GM12864 (cell line): ENCODE measurements around the gene GALNT4.

ENCODE experiments used
- DNase-seq: peaks from one replicate; pipeline ENCODE4 v3.0.0-alpha.2; 2011; ENCODE audit warnings: low read depth
- H3K4me3 ChIP-seq: 2 replicates; pipeline ENCODE4 v1.5.1; 2011; ENCODE audit warnings: mild to moderate bottlenecking, low read depth, low read length, control low read depth
- CTCF ChIP-seq: IDR thresholded peaks from 2 replicates; pipeline ENCODE4 v1.5.1; 2011; ENCODE audit warnings: low read depth, mild to moderate bottlenecking, moderate library complexity, low read length, control low read depth, inconsistent platforms; ENCODE audit errors: missing control alignments

GALNT4 gene

GRCh38 chr12:89565002-89565401 lies 40.4 kb upstream of the GALNT4 start:
- no peak overlapping the region for H3K4me3 ChIP-seq
- no peak for TF ChIP-seq CTCF
- no peak for DNase-seq

GRCh38 chr12:89559753-89560152 lies 35.2 kb upstream of the GALNT4 start:
- DNase-seq = no peak
- TF ChIP-seq CTCF = no peak
- H3K4me3 ChIP-seq = no peak overlapping the region

GRCh38 chr12:89556976-89557375 lies 32.4 kb upstream of the GALNT4 start:
- no peak for DNase-seq
- H3K4me3 ChIP-seq = no peak overlapping the region
- no peak for TF ChIP-seq CTCF

- TF ChIP-seq CTCF = no peak
- no peak overlapping the region for H3K4me3 ChIP-seq
- no peak for DNase-seq
These were observed 27.8 kb upstream of the GALNT4 start for GRCh38 chr12:89552376-89552775.

- TF ChIP-seq CTCF = no peak
- H3K4me3 ChIP-seq = no peak overlapping the region
- DNase-seq = no peak
These were observed 27.2 kb upstream of the GALNT4 start for GRCh38 chr12:89551747-89552146.

- H3K4me3 ChIP-seq = no peak overlapping the region
- no peak for DNase-seq
- TF ChIP-seq CTCF = no peak
These were observed 22.5 kb upstream of the GALNT4 start for GRCh38 chr12:89547101-89547500.

- TF ChIP-seq CTCF = no peak
- DNase-seq = no peak
- no peak overlapping the region for H3K4me3 ChIP-seq
These were observed 21.6 kb upstream of the GALNT4 start for GRCh38 chr12:89546151-89546550.
